GM21619 (cell line): ENCODE data around the gene RPS15.
"Not testable (repeated sequence)": the region's sequence is repeated elsewhere in the genome, so short reads cannot be mapped to it uniquely, and the experiment has no call there.

Experiments used
- ATAC-seq: cut with Tn5 transposase; IDR thresholded peaks from one replicate; pipeline ENCODE4 v1.9.1; 2021; ENCODE audit not compliant: unreplicated experiment

Gene RPS15

GRCh38 chr19:1418951-1419738 is 19.1 kb upstream of the RPS15 start:
- no peak for ATAC-seq

DNA sequence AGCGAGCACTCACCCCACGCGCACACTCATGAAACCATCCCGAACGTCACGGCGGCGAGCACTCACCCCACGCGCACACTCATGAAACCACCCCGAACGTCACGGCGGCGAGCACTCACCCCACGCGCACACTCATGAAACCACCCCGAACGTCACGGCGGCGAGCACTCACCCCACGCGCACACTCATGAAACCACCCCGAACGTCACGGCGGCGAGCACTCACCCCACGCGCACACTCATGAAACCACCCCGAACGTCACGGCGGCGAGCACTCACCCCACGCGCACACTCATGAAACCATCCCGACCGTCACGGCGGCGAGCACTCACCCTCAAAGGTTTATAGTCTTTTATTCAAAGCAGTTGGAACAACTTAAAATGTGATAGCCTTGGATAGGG is 18.1 kb upstream of the RPS15 start:
- not testable (repeated sequence) for ATAC-seq

DNA sequence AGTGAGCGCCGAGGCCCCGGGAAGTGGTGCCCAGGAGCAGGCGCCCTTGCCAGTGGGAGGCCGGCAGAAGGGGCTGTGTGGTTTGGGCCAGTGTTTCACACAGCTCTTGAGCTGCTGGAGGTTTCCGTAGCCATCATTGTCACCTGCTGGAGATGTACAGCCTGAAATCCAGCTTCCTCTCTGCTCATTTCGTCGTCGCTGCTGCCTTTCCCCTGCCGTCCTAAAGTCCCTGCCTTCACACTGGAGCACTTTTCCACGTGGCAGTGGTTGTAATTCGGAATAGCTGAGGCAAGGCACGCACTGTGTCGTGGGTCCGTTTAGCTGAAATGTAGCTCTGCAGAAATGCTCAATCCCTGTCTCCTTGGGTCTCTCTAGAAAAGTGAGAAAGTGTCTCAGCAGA is 17.6 kb upstream of the RPS15 start:
- ATAC-seq = no peak

- no peak for ATAC-seq
These were observed 16.8 kb upstream of the RPS15 start for GRCh38 chr19:1421218-1421957.

- ATAC-seq = no peak
These were observed 16.3 kb upstream of the RPS15 start for GRCh38 chr19:1421958-1422305.

DNA sequence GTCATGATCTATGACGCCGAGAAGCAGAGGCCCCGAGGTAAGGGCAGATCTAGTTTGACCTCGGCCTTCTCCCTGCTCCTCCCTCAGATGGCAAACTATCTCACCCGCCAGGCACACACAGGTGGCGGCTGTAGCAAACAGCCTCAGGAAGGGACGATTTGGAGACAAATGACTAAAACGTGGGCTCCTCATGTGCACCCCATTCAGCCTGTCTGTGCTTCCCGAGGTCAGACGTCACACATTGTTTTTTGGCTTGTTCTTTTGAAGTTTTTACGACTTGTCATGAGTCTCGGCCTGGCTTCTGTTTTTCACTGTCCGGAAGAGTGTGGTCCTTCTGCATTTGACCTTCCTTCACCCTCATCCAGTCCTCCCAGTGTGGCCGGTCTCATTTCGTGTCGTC is 15.8 kb upstream of the RPS15 start:
- no peak for ATAC-seq

DNA sequence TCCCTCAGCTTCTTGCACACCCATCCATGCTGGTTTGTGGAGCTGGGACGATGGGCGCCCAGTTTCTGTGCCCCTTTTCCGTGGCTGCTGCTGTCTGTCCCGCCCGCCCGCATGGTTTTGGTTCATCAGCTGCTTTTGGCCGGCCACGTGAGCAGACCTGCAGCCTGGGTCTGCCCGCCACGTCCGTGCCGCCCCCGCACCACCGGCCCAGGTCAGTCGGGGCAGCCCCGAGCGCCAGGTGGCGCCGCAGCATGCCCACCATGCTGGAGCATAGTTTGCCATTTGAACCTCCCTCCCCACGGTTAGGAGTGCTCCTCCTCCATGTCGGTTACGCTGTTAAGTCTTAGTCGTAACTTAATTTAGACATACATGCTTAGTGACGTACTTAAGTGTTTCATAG is 15.3 kb upstream of the RPS15 start:
- ATAC-seq = no peak

- ATAC-seq = no peak
These were observed 14.6 kb upstream of the RPS15 start for GRCh38 chr19:1423436-1424191.

- ATAC-seq = no peak
These were observed 13.8 kb upstream of the RPS15 start for GRCh38 chr19:1424192-1424955.

DNA sequence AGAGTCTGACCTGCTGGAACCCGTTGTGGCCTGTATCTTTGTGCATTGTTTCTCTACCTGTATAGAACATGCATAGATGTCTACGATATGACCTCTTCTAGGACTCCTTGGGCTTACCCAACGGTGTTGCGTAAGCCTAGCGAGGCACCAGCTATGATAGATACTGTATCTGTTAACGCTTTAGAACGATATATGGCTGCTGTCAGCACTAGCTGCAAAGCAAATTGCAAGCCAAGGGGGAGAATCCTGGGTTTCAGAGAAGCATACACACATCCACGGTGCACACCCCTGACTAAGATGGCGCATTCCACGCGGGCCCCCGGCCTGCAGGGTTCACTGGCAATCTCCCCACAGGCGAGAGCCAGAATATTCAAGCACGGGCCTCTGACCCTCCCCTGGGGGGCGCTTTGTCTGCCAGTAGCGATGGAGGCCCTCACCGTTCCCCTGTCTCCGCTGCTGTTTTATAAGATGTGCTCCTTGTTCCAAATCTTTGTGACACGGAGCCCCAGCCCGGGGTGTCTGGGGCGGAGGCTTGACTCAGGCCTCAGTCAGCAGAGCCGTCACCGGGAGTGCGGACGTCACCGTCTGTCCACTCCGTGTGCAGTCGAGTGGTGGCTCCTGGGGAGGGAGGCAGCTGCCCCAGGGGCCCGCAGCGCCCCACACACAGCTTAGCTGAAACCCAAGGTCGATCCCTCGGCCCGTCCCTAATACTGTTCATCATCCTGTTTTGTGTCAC is 12.9 kb upstream of the RPS15 start:
- no peak for ATAC-seq

GRCh38 chr19:1425902-1426301 is 12.3 kb upstream of the RPS15 start:
- no peak for ATAC-seq

DNA sequence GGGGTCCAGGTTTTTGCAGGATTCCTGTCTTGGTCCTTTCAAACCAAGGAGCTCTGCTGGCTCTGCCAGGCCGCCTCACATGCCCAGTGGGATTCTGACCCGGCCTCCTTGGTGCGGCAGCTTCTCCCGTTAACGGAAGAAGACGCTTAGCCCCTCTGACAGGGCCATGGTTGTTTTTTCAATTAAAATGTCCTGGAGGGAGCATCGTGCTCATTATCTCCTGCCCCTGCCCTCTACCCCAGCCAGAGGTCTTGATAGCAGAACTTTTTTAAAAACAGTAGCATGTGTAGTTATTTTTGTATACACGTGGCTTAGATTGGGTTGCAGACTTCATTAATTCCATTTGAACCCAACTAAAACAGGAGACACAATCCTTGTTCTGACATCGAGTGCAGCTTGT is 11.5 kb upstream of the RPS15 start:
- no peak for ATAC-seq

GRCh38 chr19:1427221-1427920 is 10.8 kb upstream of the RPS15 start:
- ATAC-seq = no peak

DNA sequence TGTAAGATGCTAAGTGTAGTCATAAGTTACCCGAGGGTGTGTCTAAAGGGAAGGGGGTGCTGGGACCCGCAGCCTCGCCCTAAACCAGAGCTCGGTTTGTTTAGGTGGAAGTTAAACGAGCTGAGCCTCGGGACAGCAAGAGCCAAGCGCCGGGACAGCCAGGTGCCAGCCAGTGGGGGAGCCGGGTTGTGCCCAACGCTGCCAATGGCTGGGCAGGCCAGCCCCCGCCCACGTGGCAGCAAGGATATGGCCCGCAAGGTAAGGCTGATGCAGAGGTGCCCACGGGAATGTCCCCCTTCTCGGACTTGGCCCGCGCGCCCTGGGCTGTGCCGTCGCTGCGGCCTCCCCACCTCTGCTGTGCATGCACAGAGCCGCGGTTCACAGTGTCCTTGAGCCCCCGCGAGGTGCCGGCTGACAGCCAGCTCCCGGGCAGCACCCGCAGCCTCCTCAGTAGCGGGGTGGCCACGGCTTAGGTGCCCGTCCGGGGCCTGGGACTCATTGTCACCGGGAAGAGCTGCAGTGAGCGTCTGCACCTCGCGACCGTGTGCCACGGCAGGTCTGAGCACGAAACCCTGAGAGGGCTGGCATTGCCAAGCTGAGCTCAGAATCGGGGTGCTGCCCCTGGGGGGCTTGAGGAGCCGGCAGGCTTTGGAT is 9.3 kb upstream of the RPS15 start:
- ATAC-seq = no peak

GRCh38 chr19:1429750-1430149 is 8.4 kb upstream of the RPS15 start:
- ATAC-seq = no peak

- ATAC-seq = no peak
These were observed 8.0 kb upstream of the RPS15 start for GRCh38 chr19:1430246-1430645.

GRCh38 chr19:1431759-1432506 is 6.3 kb upstream of the RPS15 start:
- ATAC-seq = no peak

DNA sequence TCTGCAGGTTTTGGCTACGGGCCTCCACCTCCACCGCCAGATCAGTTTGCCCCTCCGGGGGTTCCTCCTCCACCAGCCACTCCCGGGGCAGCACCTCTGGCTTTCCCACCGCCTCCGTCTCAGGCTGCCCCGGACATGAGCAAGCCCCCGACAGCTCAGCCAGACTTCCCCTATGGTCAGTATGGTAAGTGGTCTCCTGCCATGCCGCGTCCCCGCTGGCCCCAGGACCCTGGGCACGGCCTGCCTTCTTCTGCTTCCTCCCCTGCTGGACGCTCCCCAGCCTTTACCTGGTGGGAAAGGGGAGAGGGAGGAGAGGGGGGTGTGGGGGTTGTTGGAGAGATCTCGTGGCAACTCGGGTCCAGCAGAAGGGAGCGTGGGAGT is 5.7 kb upstream of the RPS15 start:
- no peak for ATAC-seq
